Panc1 (cell line): Measurements from ENCODE around the gene GJC2. TPM values are rescaled to one million over a fixed set of nuclear protein-coding genes. Genes with fewer than 3 reads are reported as not detected.

ENCODE experiments used
- ATAC-seq: fragments of 200-7000 bp; cut with Tn5 transposase; 2 replicates; pipeline ENCODE4 v1.9.1; 2020; ENCODE audit warnings: mild to moderate bottlenecking, moderate library complexity
- BruUV-seq: library from RNA; stranded (reverse); fragments of 400-500 nt; replicated peaks from 2 replicates; lab custom pipeline; 2021; lab: Mats Ljungman, UMichigan
- CTCF ChIA-PET: fragments of 300-600 bp; sonication (Branson Sonifier 250); formaldehyde crosslinking; loops from one replicate; lab custom pipeline; 2022; ENCODE audit warnings: antibody characterized with exemption; lab: Charles Lee
- POLR2A ChIA-PET: fragments of 300-600 bp; sonication (Branson Sonifier 250); formaldehyde crosslinking; loops from one replicate; lab custom pipeline; 2022; ENCODE audit warnings: antibody characterized with exemption; lab: Charles Lee
- DNase-seq: peaks from one replicate; pipeline ENCODE4 v3.0.0-alpha.2; 2010; ENCODE audit warnings: low read depth, low spot score
- H3K27ac ChIP-seq: 2 replicates; pipeline ENCODE4 v1.5.1; 2011; ENCODE audit warnings: mild to moderate bottlenecking, low read length, inconsistent platforms
- H3K27me3 ChIP-seq: fragments of 200-500 bp; sonication (Bioruptor generic); 2 replicates; pipeline ENCODE4 v1.6.0; 2014; ENCODE audit warnings: low read length, inconsistent platforms; ENCODE audit not compliant: control insufficient read depth, insufficient read depth
- H3K36me3 ChIP-seq: fragments of 200-500 bp; sonication (Bioruptor generic); 2 replicates; pipeline ENCODE4 v1.5.1; 2014; ENCODE audit warnings: inconsistent platforms, mild to moderate bottlenecking, low read length, moderate library complexity; ENCODE audit not compliant: control insufficient read depth, insufficient read depth
- H3K4me1 ChIP-seq: 2 replicates; pipeline ENCODE4 v1.5.1; 2011; ENCODE audit warnings: inconsistent platforms, mild to moderate bottlenecking, low read length, moderate library complexity; ENCODE audit not compliant: control insufficient read depth, insufficient read depth
- H3K4me3 ChIP-seq, 2 experiments: 2 replicates each; pipeline ENCODE4 v1.5.1; 2011 to 2012; ENCODE audit warnings: low read depth in 2 of 2, low read length in 2 of 2, mild to moderate bottlenecking in 2 of 2, inconsistent platforms in 1 of 2, moderate library complexity in 1 of 2
- H3K9me3 ChIP-seq: fragments of 200-500 bp; sonication (Bioruptor generic); 2 replicates; pipeline ENCODE4 v1.5.1; 2014; ENCODE audit warnings: low read depth, mild to moderate bottlenecking, inconsistent platforms, low read length, moderate library complexity; ENCODE audit not compliant: control insufficient read depth, insufficient read depth
- POLR2AphosphoS5 ChIP-seq: IDR thresholded peaks from 2 replicates; pipeline ENCODE4 v1.6.1; 2012; ENCODE audit warnings: mild to moderate bottlenecking, low read depth, low read length, moderate library complexity
- SIN3A ChIP-seq: IDR thresholded peaks from 2 replicates; pipeline ENCODE4 v1.6.1; 2012; ENCODE audit warnings: low read depth, mild to moderate bottlenecking, low read length, moderate library complexity, borderline replicate concordance; ENCODE audit not compliant: insufficient read depth
- TCF7L2 ChIP-seq: IDR thresholded peaks from 2 replicates; pipeline ENCODE4 v1.6.1; 2011; ENCODE audit warnings: mild to moderate bottlenecking, low read depth, low read length, inconsistent platforms
- in situ Hi-C: cut with HindIII; loops from 2 replicates; pipeline ENCODE4 v1.10.0; 2016; ENCODE audit warnings: low sequenced_read_pairs, low pct_unique_long_range_greater_than_20kb
- intact Hi-C: fragments of 100-400 bp; cut with micrococcal nuclease; formaldehyde crosslinking; loops from one replicate; pipeline ENCODE4 v1.10.0; 2022; ENCODE audit not compliant: unreplicated experiment
- total RNA-seq: library from RNA; stranded (reverse); gene quantifications from one replicate; pipeline ENCODE4 v1.2.1, GENCODE V29; 2021; ENCODE audit not compliant: unreplicated experiment
- TF ChIP-seq, protein P1 (sequence below), 2 experiments: IDR thresholded peaks; 2 replicates each; pipeline ENCODE4 v1.6.1; 2011 to 2012; ENCODE audit warnings: low read depth in 2 of 2, control low read depth in 1 of 2, low read length in 1 of 2, mild to moderate bottlenecking in 1 of 2, moderate library complexity in 1 of 2; ENCODE audit not compliant: insufficient read depth in 1 of 2
- TF ChIP-seq, protein P2 (sequence below): fragments of 450-650 bp; IDR thresholded peaks from 2 replicates; pipeline ENCODE4 v1.5.1; 2017; ENCODE audit warnings: mild to moderate bottlenecking

The GJC2 gene
- total RNA-seq, 1 experiment from 2014 or later, result 2.4 TPM

DNA sequence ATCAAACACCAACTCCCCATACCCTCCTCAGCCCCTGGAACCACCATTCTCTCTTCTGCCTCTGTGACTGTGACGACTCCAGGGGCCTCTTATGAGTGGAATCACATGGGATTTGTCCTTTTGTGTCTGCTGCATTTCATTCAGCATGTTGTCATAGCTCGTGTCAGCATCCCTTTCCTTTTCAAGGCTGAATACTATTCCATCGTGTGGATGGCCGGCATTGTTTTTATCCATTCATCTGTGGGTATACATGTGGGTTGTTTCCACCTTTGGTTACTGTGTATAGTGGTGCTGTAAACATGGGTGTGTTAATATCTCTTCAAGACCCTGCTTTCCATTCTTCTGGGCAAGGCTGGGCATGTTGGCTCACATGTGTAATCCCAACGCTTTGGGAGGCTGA, 41.0 kb downstream of the GJC2 start:
- POLR2A ChIA-PET, result no interaction called here
- in situ Hi-C loops (no loop called here), intact Hi-C loops (loop anchor here (1.0 kb wide), 1 partner anchor 59 kb away; no protein-coding TSS in a partner anchor)
- H3K27me3 ChIP-seq, result no peaks in the 10 kb centered on the region
- no peaks in the 10 kb centered on the region for H3K9me3 ChIP-seq
- no peak overlapping the region for H3K27ac ChIP-seq
- BruUV-seq, result no TSS peak
- no peaks in the 10 kb centered on the region for H3K4me1 ChIP-seq
- TF ChIP-seq TCF7L2 (no peak), SIN3A (no peak), POLR2AphosphoS5 (no peak)
- TF ChIP-seq, protein P1, sequence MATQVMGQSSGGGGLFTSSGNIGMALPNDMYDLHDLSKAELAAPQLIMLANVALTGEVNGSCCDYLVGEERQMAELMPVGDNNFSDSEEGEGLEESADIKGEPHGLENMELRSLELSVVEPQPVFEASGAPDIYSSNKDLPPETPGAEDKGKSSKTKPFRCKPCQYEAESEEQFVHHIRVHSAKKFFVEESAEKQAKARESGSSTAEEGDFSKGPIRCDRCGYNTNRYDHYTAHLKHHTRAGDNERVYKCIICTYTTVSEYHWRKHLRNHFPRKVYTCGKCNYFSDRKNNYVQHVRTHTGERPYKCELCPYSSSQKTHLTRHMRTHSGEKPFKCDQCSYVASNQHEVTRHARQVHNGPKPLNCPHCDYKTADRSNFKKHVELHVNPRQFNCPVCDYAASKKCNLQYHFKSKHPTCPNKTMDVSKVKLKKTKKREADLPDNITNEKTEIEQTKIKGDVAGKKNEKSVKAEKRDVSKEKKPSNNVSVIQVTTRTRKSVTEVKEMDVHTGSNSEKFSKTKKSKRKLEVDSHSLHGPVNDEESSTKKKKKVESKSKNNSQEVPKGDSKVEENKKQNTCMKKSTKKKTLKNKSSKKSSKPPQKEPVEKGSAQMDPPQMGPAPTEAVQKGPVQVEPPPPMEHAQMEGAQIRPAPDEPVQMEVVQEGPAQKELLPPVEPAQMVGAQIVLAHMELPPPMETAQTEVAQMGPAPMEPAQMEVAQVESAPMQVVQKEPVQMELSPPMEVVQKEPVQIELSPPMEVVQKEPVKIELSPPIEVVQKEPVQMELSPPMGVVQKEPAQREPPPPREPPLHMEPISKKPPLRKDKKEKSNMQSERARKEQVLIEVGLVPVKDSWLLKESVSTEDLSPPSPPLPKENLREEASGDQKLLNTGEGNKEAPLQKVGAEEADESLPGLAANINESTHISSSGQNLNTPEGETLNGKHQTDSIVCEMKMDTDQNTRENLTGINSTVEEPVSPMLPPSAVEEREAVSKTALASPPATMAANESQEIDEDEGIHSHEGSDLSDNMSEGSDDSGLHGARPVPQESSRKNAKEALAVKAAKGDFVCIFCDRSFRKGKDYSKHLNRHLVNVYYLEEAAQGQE (IDR thresholded peaks at IDR 0.05; ENCODE audit: insufficient read depth in 1 of 2, low read depth in 2 of 2, low read length in 1 of 2), result no peak
- TF ChIP-seq, protein P2, sequence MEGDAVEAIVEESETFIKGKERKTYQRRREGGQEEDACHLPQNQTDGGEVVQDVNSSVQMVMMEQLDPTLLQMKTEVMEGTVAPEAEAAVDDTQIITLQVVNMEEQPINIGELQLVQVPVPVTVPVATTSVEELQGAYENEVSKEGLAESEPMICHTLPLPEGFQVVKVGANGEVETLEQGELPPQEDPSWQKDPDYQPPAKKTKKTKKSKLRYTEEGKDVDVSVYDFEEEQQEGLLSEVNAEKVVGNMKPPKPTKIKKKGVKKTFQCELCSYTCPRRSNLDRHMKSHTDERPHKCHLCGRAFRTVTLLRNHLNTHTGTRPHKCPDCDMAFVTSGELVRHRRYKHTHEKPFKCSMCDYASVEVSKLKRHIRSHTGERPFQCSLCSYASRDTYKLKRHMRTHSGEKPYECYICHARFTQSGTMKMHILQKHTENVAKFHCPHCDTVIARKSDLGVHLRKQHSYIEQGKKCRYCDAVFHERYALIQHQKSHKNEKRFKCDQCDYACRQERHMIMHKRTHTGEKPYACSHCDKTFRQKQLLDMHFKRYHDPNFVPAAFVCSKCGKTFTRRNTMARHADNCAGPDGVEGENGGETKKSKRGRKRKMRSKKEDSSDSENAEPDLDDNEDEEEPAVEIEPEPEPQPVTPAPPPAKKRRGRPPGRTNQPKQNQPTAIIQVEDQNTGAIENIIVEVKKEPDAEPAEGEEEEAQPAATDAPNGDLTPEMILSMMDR, result no peak
- ATAC-seq, result no peak
- DNase-seq, result no peak
- no peak overlapping the region for H3K4me3 ChIP-seq
- CTCF ChIA-PET, result no interaction called here
- no peaks in the 10 kb centered on the region for H3K36me3 ChIP-seq

DNA sequence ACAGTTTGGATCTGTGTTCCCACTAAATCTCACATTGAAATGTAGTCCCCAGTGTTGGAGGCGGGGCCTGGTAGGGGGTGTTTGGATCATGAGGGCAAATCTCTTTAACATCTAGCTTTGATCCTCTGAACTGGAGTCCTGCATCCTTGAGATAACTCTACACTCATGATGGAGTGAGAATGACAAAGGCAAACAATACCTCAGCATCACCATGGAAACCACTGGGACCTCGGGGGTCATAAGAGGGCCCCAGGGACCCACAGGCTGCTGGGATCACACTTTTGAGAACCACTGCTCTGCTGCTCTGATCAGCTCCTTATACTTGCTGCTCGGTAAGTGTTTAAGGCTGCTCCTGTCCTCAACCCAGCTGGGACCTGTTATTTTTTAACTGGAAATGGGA, 44.7 kb downstream of the GJC2 start:
- H3K36me3 ChIP-seq, result no peaks in the 10 kb centered on the region
- H3K9me3 ChIP-seq, result peaks cover 9% of the 10 kb centered on the region; the same call in 1 of the 2 replicates
- no peak for DNase-seq
- H3K27me3 ChIP-seq, result no peaks in the 10 kb centered on the region
- ChIA-PET CTCF (no interaction called here), POLR2A (no interaction called here)
- in situ Hi-C loops (no loop called here), intact Hi-C loops (no loop called here)
- H3K4me3 ChIP-seq, result no peak overlapping the region
- no TSS peak for BruUV-seq
- no peak overlapping the region for H3K27ac ChIP-seq
- no peak for TF ChIP-seq POLR2AphosphoS5
- no peak for TF ChIP-seq TCF7L2
- TF ChIP-seq SIN3A, result no peak
- TF ChIP-seq, protein P2, result no peak
- TF ChIP-seq, protein P1 (IDR thresholded peaks at IDR 0.05; ENCODE audit: insufficient read depth in 1 of 2, low read depth in 2 of 2, low read length in 1 of 2), result no peak
- no peaks in the 10 kb centered on the region for H3K4me1 ChIP-seq
- ATAC-seq, result no peak
